22Rv1 (cell line): ENCODE measurements around the gene PLA2G7.

Experiments used
- ZFX ChIP-seq: fragments of 450-650 bp; IDR thresholded peaks from 2 replicates; pipeline ENCODE4 v1.6.1; 2017; ENCODE audit warnings: antibody characterized with exemption, borderline replicate concordance
- TF ChIP-seq, protein P1 (sequence below): fragments of 450-650 bp; IDR thresholded peaks from 2 replicates; pipeline ENCODE4 v1.5.1; 2017; ENCODE audit warnings: mild to moderate bottlenecking

- TF ChIP-seq, protein P1, sequence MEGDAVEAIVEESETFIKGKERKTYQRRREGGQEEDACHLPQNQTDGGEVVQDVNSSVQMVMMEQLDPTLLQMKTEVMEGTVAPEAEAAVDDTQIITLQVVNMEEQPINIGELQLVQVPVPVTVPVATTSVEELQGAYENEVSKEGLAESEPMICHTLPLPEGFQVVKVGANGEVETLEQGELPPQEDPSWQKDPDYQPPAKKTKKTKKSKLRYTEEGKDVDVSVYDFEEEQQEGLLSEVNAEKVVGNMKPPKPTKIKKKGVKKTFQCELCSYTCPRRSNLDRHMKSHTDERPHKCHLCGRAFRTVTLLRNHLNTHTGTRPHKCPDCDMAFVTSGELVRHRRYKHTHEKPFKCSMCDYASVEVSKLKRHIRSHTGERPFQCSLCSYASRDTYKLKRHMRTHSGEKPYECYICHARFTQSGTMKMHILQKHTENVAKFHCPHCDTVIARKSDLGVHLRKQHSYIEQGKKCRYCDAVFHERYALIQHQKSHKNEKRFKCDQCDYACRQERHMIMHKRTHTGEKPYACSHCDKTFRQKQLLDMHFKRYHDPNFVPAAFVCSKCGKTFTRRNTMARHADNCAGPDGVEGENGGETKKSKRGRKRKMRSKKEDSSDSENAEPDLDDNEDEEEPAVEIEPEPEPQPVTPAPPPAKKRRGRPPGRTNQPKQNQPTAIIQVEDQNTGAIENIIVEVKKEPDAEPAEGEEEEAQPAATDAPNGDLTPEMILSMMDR: no peak
- TF ChIP-seq ZFX: no peak
Observed at GRCh38 chr6:46741482-46741881, 6.3 kb upstream of the PLA2G7 start.
